ENCODE measurements around the gene POLE.

The POLE gene

DNA sequence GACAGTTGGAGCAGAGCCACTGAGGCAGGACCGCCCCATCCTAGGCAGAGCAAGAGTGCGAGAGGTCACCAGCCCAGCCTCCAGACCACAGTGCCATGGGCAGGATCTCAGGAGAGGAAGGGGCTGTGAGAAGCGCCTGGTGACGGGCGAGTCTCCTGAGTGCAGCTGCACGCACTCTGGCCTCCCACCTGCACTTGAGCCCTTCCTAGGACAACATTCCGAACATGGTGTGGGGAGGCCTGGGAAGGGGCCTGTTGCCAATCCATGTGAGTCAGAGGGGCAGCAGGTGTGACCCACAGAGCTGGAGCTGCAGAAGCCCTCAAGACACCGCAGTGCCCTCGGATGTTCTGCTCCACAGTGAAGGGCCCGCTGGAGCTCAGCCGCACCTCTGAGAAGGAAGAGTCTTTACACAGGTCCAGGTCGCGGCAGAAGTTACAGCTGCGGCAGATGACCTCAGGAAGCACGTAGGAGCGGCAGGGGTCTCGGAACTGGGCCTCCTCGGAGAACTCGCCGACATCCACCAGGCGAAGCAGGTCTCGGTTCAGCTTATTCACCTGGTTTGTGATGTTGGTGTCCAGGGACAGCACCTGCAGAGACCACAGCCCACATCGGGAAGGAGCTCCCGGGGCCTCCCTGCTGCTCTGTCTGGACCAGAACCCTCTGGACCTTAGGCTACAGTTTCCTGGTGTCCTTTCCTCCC is 61.3 kb downstream of the POLE start:
- H2AFZ ChIP-seq (ENCODE audit: low read length), result no peak overlapping the region
- H3K4me3 ChIP-seq (ENCODE audit: low read length, poor library complexity, severe bottlenecking), result no peak overlapping the region
- H3K36me3 ChIP-seq (ENCODE audit: insufficient read depth, low read length), result peaks cover 41% of the 10 kb centered on the region; the same call in 1 of the 2 replicates
- H4K20me1 ChIP-seq (ENCODE audit: insufficient read depth, low read length, poor library complexity, severe bottlenecking), result no peaks in the 10 kb centered on the region
- no peak overlapping the region for H3K9ac ChIP-seq (ENCODE audit: low read depth, low read length, poor library complexity, severe bottlenecking)
- no peak overlapping the region for H3K4me2 ChIP-seq (ENCODE audit: low read depth, low read length, poor library complexity, severe bottlenecking)
- no peaks in the 10 kb centered on the region for H3F3A ChIP-seq (ENCODE audit: low read depth)
- no peaks in the 10 kb centered on the region for H3K9me3 ChIP-seq (ENCODE audit: insufficient read depth, low read depth, low read length)
- H3K9me2 ChIP-seq (replicated peaks; ENCODE audit: low read depth, low read length), result no peaks in the 10 kb centered on the region
- H3K27me3 ChIP-seq (ENCODE audit: insufficient read depth, low read length, poor library complexity, severe bottlenecking), result no peaks in the 10 kb centered on the region
- no peaks in the 10 kb centered on the region for H3K4me1 ChIP-seq (ENCODE audit: insufficient read depth, low read length, poor library complexity, severe bottlenecking)
- H3K79me2 ChIP-seq (ENCODE audit: insufficient read depth, low read length), result no peaks in the 10 kb centered on the region
- TF ChIP-seq, protein P1, sequence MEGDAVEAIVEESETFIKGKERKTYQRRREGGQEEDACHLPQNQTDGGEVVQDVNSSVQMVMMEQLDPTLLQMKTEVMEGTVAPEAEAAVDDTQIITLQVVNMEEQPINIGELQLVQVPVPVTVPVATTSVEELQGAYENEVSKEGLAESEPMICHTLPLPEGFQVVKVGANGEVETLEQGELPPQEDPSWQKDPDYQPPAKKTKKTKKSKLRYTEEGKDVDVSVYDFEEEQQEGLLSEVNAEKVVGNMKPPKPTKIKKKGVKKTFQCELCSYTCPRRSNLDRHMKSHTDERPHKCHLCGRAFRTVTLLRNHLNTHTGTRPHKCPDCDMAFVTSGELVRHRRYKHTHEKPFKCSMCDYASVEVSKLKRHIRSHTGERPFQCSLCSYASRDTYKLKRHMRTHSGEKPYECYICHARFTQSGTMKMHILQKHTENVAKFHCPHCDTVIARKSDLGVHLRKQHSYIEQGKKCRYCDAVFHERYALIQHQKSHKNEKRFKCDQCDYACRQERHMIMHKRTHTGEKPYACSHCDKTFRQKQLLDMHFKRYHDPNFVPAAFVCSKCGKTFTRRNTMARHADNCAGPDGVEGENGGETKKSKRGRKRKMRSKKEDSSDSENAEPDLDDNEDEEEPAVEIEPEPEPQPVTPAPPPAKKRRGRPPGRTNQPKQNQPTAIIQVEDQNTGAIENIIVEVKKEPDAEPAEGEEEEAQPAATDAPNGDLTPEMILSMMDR (conservative IDR thresholded peaks at IDR 0.05; ENCODE audit: low read length), result no peak
- no peak for TF ChIP-seq EZH2phosphoT487 (IDR thresholded peaks at IDR 0.05; ENCODE audit: borderline replicate concordance)

DNA sequence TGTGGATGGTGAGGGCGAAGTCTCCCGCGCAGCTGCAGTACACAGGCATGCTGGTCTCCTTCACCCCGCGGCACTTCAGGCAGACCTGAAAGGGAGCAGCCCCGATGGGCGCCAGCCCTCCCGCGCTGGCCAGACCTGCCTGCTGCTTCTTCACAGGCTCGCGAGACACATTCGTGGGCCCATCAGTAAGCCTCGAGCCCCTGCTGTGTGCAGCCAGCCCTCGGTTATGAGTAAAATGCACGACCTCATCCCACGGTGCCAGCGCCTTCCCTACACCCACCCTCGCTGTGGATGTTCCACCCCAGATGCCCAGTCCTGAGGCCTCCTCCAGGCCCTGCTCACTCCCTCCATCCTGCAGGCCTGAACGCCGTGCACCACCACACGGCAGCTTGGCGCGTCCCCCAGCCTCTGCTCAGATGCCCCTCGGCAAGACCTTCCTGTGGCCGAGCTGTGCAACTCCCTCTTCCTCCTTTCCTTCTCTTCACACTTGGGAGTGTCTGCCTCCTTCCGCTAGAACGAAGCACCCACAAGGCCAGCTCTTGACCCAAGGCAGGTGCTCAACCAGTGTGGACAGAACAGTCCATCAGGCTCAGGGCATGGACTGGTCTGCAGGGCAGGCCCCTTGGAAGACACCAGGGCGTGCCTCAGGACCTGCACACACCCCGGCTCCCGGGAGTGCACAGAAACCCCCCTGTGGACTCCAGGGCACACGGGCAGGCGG is 62.1 kb downstream of the POLE start:
- Histone ChIP-seq H3F3A (ENCODE audit: low read depth) (no peaks in the 10 kb centered on the region), H3K9me2 (replicated peaks; ENCODE audit: low read depth, low read length) (no peaks in the 10 kb centered on the region), H4K20me1 (ENCODE audit: insufficient read depth, low read length, poor library complexity, severe bottlenecking) (no peaks in the 10 kb centered on the region), H3K9me3 (ENCODE audit: insufficient read depth, low read depth, low read length) (no peaks in the 10 kb centered on the region), H3K9ac (ENCODE audit: low read depth, low read length, poor library complexity, severe bottlenecking) (no peak overlapping the region), H3K4me2 (ENCODE audit: low read depth, low read length, poor library complexity, severe bottlenecking) (no peak overlapping the region), H3K4me1 (ENCODE audit: insufficient read depth, low read length, poor library complexity, severe bottlenecking) (no peaks in the 10 kb centered on the region), H3K79me2 (ENCODE audit: insufficient read depth, low read length) (no peaks in the 10 kb centered on the region), H3K36me3 (ENCODE audit: insufficient read depth, low read length) (peaks cover 33% of the 10 kb centered on the region; the same call in 1 of the 2 replicates), H3K4me3 (ENCODE audit: low read length, poor library complexity, severe bottlenecking) (no peak overlapping the region), H3K27me3 (ENCODE audit: insufficient read depth, low read length, poor library complexity, severe bottlenecking) (no peaks in the 10 kb centered on the region), H2AFZ (ENCODE audit: low read length) (no peak overlapping the region)
- TF ChIP-seq EZH2phosphoT487 (IDR thresholded peaks at IDR 0.05; ENCODE audit: borderline replicate concordance), result no peak
- TF ChIP-seq, protein P1 (conservative IDR thresholded peaks at IDR 0.05; ENCODE audit: low read length), result no peak

DNA sequence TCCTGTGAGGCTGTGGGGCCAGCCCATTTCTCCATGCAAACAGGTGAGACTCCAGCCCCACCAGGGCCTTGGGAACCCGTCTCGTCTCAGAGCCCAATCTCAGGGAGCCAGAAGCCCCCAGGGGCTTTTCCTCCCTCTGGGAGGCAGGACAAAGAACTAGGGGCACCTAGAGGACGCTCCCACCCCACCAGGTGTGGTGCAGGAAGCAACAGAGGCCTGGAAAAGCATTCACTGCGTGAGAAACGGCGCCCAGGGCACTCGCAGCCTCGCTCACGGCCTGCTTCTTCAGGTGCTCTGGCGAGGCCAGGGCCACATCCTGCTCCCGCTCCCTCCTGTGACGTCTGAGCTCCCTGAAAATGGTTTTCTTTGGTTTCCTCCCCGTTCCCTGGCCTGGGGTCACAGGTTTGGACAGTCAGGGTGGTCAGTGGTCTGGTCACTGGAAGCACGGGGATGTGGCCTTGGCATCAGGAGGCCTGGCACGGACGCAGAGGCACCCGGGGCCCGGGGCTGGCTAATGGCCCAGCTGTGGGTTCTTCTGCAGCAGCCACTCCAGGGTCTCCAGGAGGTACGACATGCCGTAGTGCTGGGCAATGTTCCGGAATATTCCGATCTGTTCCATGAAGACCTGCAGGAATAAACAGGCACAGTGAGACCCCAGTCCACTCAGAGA is 62.8 kb downstream of the POLE start:
- Histone ChIP-seq H3K36me3 (ENCODE audit: insufficient read depth, low read length) (peaks cover 26% of the 10 kb centered on the region; the same call in 1 of the 2 replicates), H3K79me2 (ENCODE audit: insufficient read depth, low read length) (no peaks in the 10 kb centered on the region), H2AFZ (ENCODE audit: low read length) (no peak overlapping the region), H3K4me3 (ENCODE audit: low read length, poor library complexity, severe bottlenecking) (no peak overlapping the region), H3K27me3 (ENCODE audit: insufficient read depth, low read length, poor library complexity, severe bottlenecking) (no peaks in the 10 kb centered on the region), H3K9me3 (ENCODE audit: insufficient read depth, low read depth, low read length) (no peaks in the 10 kb centered on the region), H3F3A (ENCODE audit: low read depth) (no peaks in the 10 kb centered on the region), H3K9me2 (replicated peaks; ENCODE audit: low read depth, low read length) (no peaks in the 10 kb centered on the region), H3K4me1 (ENCODE audit: insufficient read depth, low read length, poor library complexity, severe bottlenecking) (no peaks in the 10 kb centered on the region), H3K9ac (ENCODE audit: low read depth, low read length, poor library complexity, severe bottlenecking) (no peak overlapping the region), H4K20me1 (ENCODE audit: insufficient read depth, low read length, poor library complexity, severe bottlenecking) (no peaks in the 10 kb centered on the region), H3K4me2 (ENCODE audit: low read depth, low read length, poor library complexity, severe bottlenecking) (no peak overlapping the region)
- TF ChIP-seq, protein P1 (conservative IDR thresholded peaks at IDR 0.05; ENCODE audit: low read length), result no peak
- TF ChIP-seq EZH2phosphoT487 (IDR thresholded peaks at IDR 0.05; ENCODE audit: borderline replicate concordance), result no peak
